ENCODE results near the gene MYBPC1. TPM values are rescaled to one million over a fixed set of nuclear protein-coding genes. Genes with fewer than 3 reads are reported as not detected.
"Not testable (repeated sequence)": the region's sequence is repeated elsewhere in the genome, so short reads cannot be mapped to it uniquely, and the experiment has no call there.

MYBPC1 gene
- total RNA-seq, 2 donors from 2014 or later = not detected

DNA sequence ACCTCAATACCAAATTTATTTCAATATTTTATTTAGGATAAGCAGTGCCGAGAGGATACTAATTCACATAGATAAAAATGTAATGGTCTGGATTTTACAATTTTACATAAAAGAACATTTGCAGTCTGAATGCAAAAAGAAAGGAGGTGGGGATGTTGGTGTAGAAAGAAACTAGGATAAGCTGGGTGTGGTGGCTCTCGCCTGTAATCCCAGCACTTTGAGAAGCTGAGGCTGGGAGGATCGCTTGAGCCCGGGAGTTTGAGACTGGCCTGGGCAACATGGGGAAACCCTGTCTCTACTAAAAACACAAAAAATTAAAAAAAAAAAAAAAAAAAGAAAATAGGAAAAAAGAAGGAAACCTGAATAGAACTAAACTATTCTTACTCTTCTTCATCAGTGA is 127.6 kb downstream of the MYBPC1 start:
- Mint-ChIP-seq H3K9me3 (no peaks in the 10 kb centered on the region), H3K27ac (no peak overlapping the region), H3K36me3 (no peaks in the 10 kb centered on the region)
- DNase-seq (ENCODE audit: low spot score in 2 of 2) (no peak), ATAC-seq (no peak)

DNA sequence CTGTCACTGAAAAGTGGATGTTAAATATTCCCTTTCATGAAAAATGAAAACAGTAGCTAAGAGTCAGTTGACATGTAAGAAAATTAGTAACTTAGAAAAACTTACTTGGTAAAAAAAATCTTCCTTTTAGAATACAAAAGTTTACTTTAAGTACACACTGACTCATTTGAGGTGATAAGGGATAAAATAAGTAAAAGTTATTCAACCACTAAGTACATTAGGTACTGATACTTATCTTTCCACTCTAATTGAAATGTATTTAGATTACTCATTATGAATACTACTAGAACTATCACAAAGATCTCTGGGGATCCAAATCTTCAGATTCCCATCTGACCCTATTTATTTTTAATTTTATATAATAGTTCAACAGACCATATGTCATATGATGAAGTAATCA is 132.3 kb downstream of the MYBPC1 start:
- ATAC-seq = no peak
- DNase-seq (ENCODE audit: low spot score in 2 of 2) = no peak
- H3K27ac Mint-ChIP-seq = no peak overlapping the region
- no peaks in the 10 kb centered on the region for H3K9me3 Mint-ChIP-seq
- H3K36me3 Mint-ChIP-seq = no peaks in the 10 kb centered on the region

DNA sequence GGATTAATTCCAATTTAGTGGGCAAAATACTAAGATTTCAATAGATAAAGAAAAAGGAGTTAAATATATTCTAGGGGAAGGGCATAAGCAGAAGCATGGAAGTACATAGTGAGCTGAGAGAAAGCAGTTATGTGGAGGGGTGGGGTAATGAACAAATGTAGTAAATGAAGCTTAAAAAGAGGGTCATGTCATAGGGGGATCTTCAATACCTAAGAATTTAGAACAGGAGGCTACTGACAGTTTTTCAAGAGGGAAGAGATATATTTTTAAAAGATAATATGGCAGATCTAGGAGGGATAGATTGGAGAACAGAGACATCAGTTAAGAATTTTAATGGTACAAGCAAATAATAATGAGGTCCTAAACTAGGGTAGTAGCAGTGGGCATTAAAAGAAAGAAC is 135.1 kb downstream of the MYBPC1 start:
- Mint-ChIP-seq H3K36me3 (no peaks in the 10 kb centered on the region), H3K9me3 (no peaks in the 10 kb centered on the region), H3K27ac (no peak overlapping the region)
- DNase-seq (ENCODE audit: low spot score in 2 of 2) (no peak), ATAC-seq (no peak)

DNA sequence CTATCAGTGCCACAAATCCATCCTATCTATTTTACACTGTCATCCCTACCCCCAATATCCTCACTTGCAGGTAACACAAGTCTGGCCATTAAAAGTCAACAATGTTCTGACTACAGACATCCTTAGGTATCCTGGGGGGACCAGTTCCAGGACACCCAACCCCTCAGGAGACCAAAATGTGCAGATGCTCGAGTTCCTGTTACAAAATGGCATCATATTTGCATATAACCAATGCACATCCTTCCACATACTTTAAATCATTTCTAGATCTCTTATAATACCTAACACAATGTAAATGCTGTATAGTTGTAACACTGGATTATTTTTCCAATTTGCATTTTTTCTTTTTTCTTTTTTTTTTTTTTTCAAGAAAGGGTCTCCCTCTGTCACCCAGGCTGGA is 137.5 kb downstream of the MYBPC1 start:
- no peak overlapping the region for H3K27ac Mint-ChIP-seq
- ATAC-seq = no peak

DNA sequence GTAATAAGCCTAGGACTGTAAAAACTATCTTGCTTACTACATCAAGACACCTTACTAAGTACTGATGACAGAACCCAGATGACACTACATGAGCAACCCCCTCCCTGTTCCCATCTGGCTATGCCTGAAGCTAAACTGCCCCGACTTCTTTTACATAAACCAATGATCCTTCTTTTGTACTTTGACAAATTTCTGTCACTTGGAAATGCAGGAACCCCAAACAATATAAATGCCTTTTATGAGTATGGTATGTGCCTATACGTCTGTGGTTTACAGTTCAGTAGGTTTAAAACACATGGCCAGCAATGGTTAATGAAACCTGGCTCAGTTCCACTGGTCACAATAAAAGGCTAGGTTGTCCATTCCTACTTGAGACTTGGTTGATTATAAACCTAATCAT is 138.4 kb downstream of the MYBPC1 start:
- DNase-seq (ENCODE audit: low spot score in 2 of 2) = no peak
- H3K27ac Mint-ChIP-seq = no peak overlapping the region

More for the DNA sequence above, 137.5 kb downstream of the MYBPC1 start:
- H3K36me3 Mint-ChIP-seq = no peaks in the 10 kb centered on the region
- H3K9me3 Mint-ChIP-seq = no peaks in the 10 kb centered on the region
- DNase-seq (ENCODE audit: low spot score in 2 of 2) = no peak

DNA sequence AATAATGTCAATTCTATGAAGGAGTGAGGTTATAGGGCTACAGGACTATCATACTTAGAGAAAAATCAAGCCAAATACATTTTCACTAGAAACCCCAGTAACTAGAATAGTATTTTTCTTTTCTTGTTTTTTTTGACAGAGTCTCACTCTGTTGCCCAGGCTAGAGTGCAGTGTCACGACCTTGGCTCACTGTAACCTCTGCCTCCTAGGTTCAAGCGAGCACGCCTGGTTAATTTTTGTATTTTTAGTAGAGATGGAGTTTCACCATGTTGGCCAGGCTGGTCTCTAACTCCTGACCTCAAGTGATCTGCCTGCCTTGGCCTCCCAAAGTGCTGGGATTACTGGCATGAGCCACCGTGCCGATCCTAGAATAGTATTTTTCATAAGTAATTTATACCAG is 139.7 kb downstream of the MYBPC1 start:
- H3K27ac Mint-ChIP-seq = not testable (repeated sequence)

More for the DNA sequence above, 138.4 kb downstream of the MYBPC1 start:
- H3K36me3 Mint-ChIP-seq = no peaks in the 10 kb centered on the region
- ATAC-seq = no peak
- H3K9me3 Mint-ChIP-seq = no peaks in the 10 kb centered on the region

More for the DNA sequence above, 139.7 kb downstream of the MYBPC1 start:
- H3K36me3 Mint-ChIP-seq; H3K9me3 Mint-ChIP-seq; ATAC-seq; DNase-seq (ENCODE audit: low spot score in 2 of 2): not testable (repeated sequence)

Other genes starting within 250 kb of the MYBPC1 start
- gene ARL1, start 187.2 kb upstream of the MYBPC1 start, total RNA-seq = 10 to 100 TPM; 23.5 to 55.2 TPM
- not detected for gene SPIC, start 119.6 kb upstream of the MYBPC1 start, total RNA-seq
- gene CHPT1, start 102.7 kb downstream of the MYBPC1 start, total RNA-seq = 10 to 100 TPM in 1 of 2 donors, 1 to 10 TPM in 1; 3.9 to 14.8 TPM
- under 1 TPM in 1 of 2 donors, not detected in 1; 0.21 TPM for gene SYCP3, start 144.5 kb downstream of the MYBPC1 start, total RNA-seq
- 10 to 100 TPM; 22.2 to 48.0 TPM for gene GNPTAB, start 236.0 kb downstream of the MYBPC1 start, total RNA-seq